ENCODE results near the gene ANGPTL2. TPM values are rescaled to one million over a fixed set of nuclear protein-coding genes. Genes with fewer than 3 reads are reported as not detected.
A peak's percentile ranks its signal among the peaks of the same experiment; 100 is the strongest.
"Not testable (repeated sequence)": the region's sequence is repeated elsewhere in the genome, so short reads cannot be mapped to it uniquely, and the experiment has no call there.

Gene ANGPTL2
- total RNA-seq (not detected), polyA plus RNA-seq (not detected)

- Histone ChIP-seq H3K27ac (ENCODE audit: low read depth, low read length) (no peak within 1 kb of the TSS), H3K4me1 (ENCODE audit: insufficient read depth, low read length) (peaks cover 6% of the 10 kb centered on the region), H3K36me3 (ENCODE audit: insufficient read depth, low read length) (no peaks in the 10 kb centered on the region), H3K27me3 (ENCODE audit: insufficient read depth, low read length) (no peaks in the 10 kb centered on the region), H3K4me3 (ENCODE audit: low read length in 2 of 2) (no peak within 1 kb of the TSS), H3K9me3 (ENCODE audit: control insufficient read depth in 1 of 2, low read length in 2 of 2) (no peaks in the 10 kb centered on the region)
- Mint-ChIP-seq H3K36me3 (peaks cover 0 to 8% of the 10 kb centered on the region in 2 donors), H3K27me3 (peaks cover 8 to 17% of the 10 kb centered on the region in 2 donors), H3K27ac (peak within 1 kb of the TSS in 3 of 7 donors; percentile 8 to 57 (median 8)), H3K4me3 (peak within 1 kb of the TSS in 2 of 8 donors; percentile 10 to 20), H3K4me1 (no peaks in the 10 kb centered on the region), H3K9me3 (no peaks in the 10 kb centered on the region)
- DNase-seq = no peak
- intact Hi-C loops (cut with micrococcal nuclease) = no loop called here
- POLR2A ChIA-PET (ENCODE audit: partially characterized antibody) = no interaction called here
- CTCF ChIA-PET (ENCODE audit: partially characterized antibody) = no interaction called here
Measured at GRCh38 chr9:127122176-127123063, at the start of gene ANGPTL2. Gene ANGPTL2 (minus strand): TSS chr9:127122635. CDS start chr9:127108731, 13,904 bp downstream.

- POLR2A ChIA-PET (ENCODE audit: partially characterized antibody); H3K9me3 Mint-ChIP-seq; H3K9me3 ChIP-seq (ENCODE audit: control insufficient read depth in 1 of 2, low read length in 2 of 2); H3K36me3 ChIP-seq (ENCODE audit: insufficient read depth, low read length); intact Hi-C loops (cut with micrococcal nuclease); CTCF ChIA-PET (ENCODE audit: partially characterized antibody); H3K27ac ChIP-seq (ENCODE audit: low read depth, low read length); DNase-seq; H3K4me1 ChIP-seq (ENCODE audit: insufficient read depth, low read length); H3K27me3 ChIP-seq (ENCODE audit: insufficient read depth, low read length); H3K27me3 Mint-ChIP-seq; H3K4me3 ChIP-seq (ENCODE audit: low read length in 2 of 2); H3K4me1 Mint-ChIP-seq; H3K4me3 Mint-ChIP-seq; H3K27ac Mint-ChIP-seq: not testable (repeated sequence)
- H3K36me3 Mint-ChIP-seq = peaks cover 4 to 31% of the 10 kb centered on the region in 2 donors
Measured at GRCh38 chr9:127171348-127171747, 48.9 kb upstream of the ANGPTL2 start.

GRCh38 chr9:127170652-127171051 is 48.2 kb upstream of the ANGPTL2 start:
- intact Hi-C loops (cut with micrococcal nuclease) = no loop called here
- H3K36me3 Mint-ChIP-seq = peaks cover 4 to 31% of the 10 kb centered on the region in 2 donors
- Histone ChIP-seq H3K36me3 (ENCODE audit: insufficient read depth, low read length) (no peaks in the 10 kb centered on the region), H3K27me3 (ENCODE audit: insufficient read depth, low read length) (no peaks in the 10 kb centered on the region), H3K27ac (ENCODE audit: low read depth, low read length) (no peak overlapping the region), H3K9me3 (ENCODE audit: control insufficient read depth in 1 of 2, low read length in 2 of 2) (no peaks in the 10 kb centered on the region), H3K4me3 (ENCODE audit: low read length in 2 of 2) (no peak overlapping the region), H3K4me1 (ENCODE audit: insufficient read depth, low read length) (no peaks in the 10 kb centered on the region)
- no peak overlapping the region for H3K27ac Mint-ChIP-seq
- CTCF ChIA-PET (ENCODE audit: partially characterized antibody) = no interaction called here
- H3K9me3 Mint-ChIP-seq = no peaks in the 10 kb centered on the region
- no peaks in the 10 kb centered on the region for H3K27me3 Mint-ChIP-seq
- DNase-seq = no peak
- no peak overlapping the region for H3K4me3 Mint-ChIP-seq
- H3K4me1 Mint-ChIP-seq = no peaks in the 10 kb centered on the region
- POLR2A ChIA-PET (ENCODE audit: partially characterized antibody) = no interaction called here

- Histone ChIP-seq H3K4me1 (ENCODE audit: insufficient read depth, low read length) (no peaks in the 10 kb centered on the region), H3K4me3 (ENCODE audit: low read length in 2 of 2) (no peak overlapping the region), H3K27ac (ENCODE audit: low read depth, low read length) (no peak overlapping the region), H3K9me3 (ENCODE audit: control insufficient read depth in 1 of 2, low read length in 2 of 2) (no peaks in the 10 kb centered on the region), H3K36me3 (ENCODE audit: insufficient read depth, low read length) (no peaks in the 10 kb centered on the region), H3K27me3 (ENCODE audit: insufficient read depth, low read length) (no peaks in the 10 kb centered on the region)
- intact Hi-C loops (cut with micrococcal nuclease) = no loop called here
- Mint-ChIP-seq H3K27ac (no peak overlapping the region), H3K4me1 (no peaks in the 10 kb centered on the region), H3K27me3 (no peaks in the 10 kb centered on the region), H3K4me3 (no peak overlapping the region), H3K9me3 (no peaks in the 10 kb centered on the region), H3K36me3 (peaks cover 3 to 31% of the 10 kb centered on the region in 2 donors)
- ChIA-PET CTCF (ENCODE audit: partially characterized antibody) (no interaction called here), POLR2A (ENCODE audit: partially characterized antibody) (no interaction called here)
- DNase-seq = no peak
Measured at GRCh38 chr9:127170103-127170502, 47.7 kb upstream of the ANGPTL2 start.

GRCh38 chr9:127169575-127169883 is 47.1 kb upstream of the ANGPTL2 start:
- DNase-seq = no peak
- Histone ChIP-seq H3K36me3 (ENCODE audit: insufficient read depth, low read length) (no peaks in the 10 kb centered on the region), H3K9me3 (ENCODE audit: control insufficient read depth in 1 of 2, low read length in 2 of 2) (no peaks in the 10 kb centered on the region), H3K4me1 (ENCODE audit: insufficient read depth, low read length) (no peaks in the 10 kb centered on the region), H3K27me3 (ENCODE audit: insufficient read depth, low read length) (no peaks in the 10 kb centered on the region), H3K27ac (ENCODE audit: low read depth, low read length) (no peak overlapping the region), H3K4me3 (ENCODE audit: low read length in 2 of 2) (no peak overlapping the region)
- Mint-ChIP-seq H3K4me3 (no peak overlapping the region), H3K4me1 (no peaks in the 10 kb centered on the region), H3K27ac (no peak overlapping the region), H3K27me3 (no peaks in the 10 kb centered on the region), H3K36me3 (peaks cover 2 to 31% of the 10 kb centered on the region in 2 donors), H3K9me3 (no peaks in the 10 kb centered on the region)
- intact Hi-C loops (cut with micrococcal nuclease) = loop anchor here (10.0 kb wide), 1 partner anchor 105 kb away; no protein-coding TSS in a partner anchor
- ChIA-PET CTCF (ENCODE audit: partially characterized antibody) (no interaction called here), POLR2A (ENCODE audit: partially characterized antibody) (no interaction called here)

- POLR2A ChIA-PET (ENCODE audit: partially characterized antibody) = no interaction called here
- DNase-seq = no peak
Measured at GRCh38 chr9:127168756-127169574, 46.5 kb upstream of the ANGPTL2 start.

GRCh38 chr9:127167560-127168326 is 45.3 kb upstream of the ANGPTL2 start:
- intact Hi-C loops (cut with micrococcal nuclease) = loop anchor here (10.0 kb wide), 1 partner anchor 103 kb away; no protein-coding TSS in a partner anchor

More at GRCh38 chr9:127168756-127169574, 46.5 kb upstream of the ANGPTL2 start:
- no peak overlapping the region for H3K4me3 ChIP-seq (ENCODE audit: low read length in 2 of 2)
- no peaks in the 10 kb centered on the region for H3K27me3 ChIP-seq (ENCODE audit: insufficient read depth, low read length)
- no peak overlapping the region for H3K27ac Mint-ChIP-seq
- no peaks in the 10 kb centered on the region for H3K9me3 Mint-ChIP-seq
- no peaks in the 10 kb centered on the region for H3K9me3 ChIP-seq (ENCODE audit: control insufficient read depth in 1 of 2, low read length in 2 of 2)
- intact Hi-C loops (cut with micrococcal nuclease) = loop anchor here (10.0 kb wide), 1 partner anchor 104 kb away; no protein-coding TSS in a partner anchor
- H3K4me1 ChIP-seq (ENCODE audit: insufficient read depth, low read length) = no peaks in the 10 kb centered on the region
- H3K4me3 Mint-ChIP-seq = no peak overlapping the region
- H3K27ac ChIP-seq (ENCODE audit: low read depth, low read length) = no peak overlapping the region
- H3K27me3 Mint-ChIP-seq = no peaks in the 10 kb centered on the region
- H3K36me3 ChIP-seq (ENCODE audit: insufficient read depth, low read length) = no peaks in the 10 kb centered on the region
- CTCF ChIA-PET (ENCODE audit: partially characterized antibody) = no interaction called here
- H3K36me3 Mint-ChIP-seq = peaks cover 2 to 27% of the 10 kb centered on the region in 2 donors
- peaks cover 0 to under 1% (median under 1%) of the 10 kb centered on the region in 4 donors for H3K4me1 Mint-ChIP-seq

More at GRCh38 chr9:127167560-127168326, 45.3 kb upstream of the ANGPTL2 start:
- POLR2A ChIA-PET (ENCODE audit: partially characterized antibody) = no interaction called here
- DNase-seq = no peak
- peak overlapping the region in 1 of 7 donors; percentile 29 for H3K27ac Mint-ChIP-seq
- H3K27ac ChIP-seq (ENCODE audit: low read depth, low read length) = no peak overlapping the region
- no peaks in the 10 kb centered on the region for H3K27me3 ChIP-seq (ENCODE audit: insufficient read depth, low read length)
- H3K36me3 Mint-ChIP-seq = peaks cover 0 to 27% of the 10 kb centered on the region in 2 donors
- CTCF ChIA-PET (ENCODE audit: partially characterized antibody) = no interaction called here
- H3K4me3 Mint-ChIP-seq = no peak overlapping the region
- no peaks in the 10 kb centered on the region for H3K36me3 ChIP-seq (ENCODE audit: insufficient read depth, low read length)
- peaks cover 2 to 13% (median 10%) of the 10 kb centered on the region in 4 donors for H3K4me1 Mint-ChIP-seq
- H3K4me3 ChIP-seq (ENCODE audit: low read length in 2 of 2) = no peak overlapping the region
- H3K9me3 ChIP-seq (ENCODE audit: control insufficient read depth in 1 of 2, low read length in 2 of 2) = no peaks in the 10 kb centered on the region
- H3K9me3 Mint-ChIP-seq = no peaks in the 10 kb centered on the region
- H3K27me3 Mint-ChIP-seq = no peaks in the 10 kb centered on the region
- H3K4me1 ChIP-seq (ENCODE audit: insufficient read depth, low read length) = peaks cover 10% of the 10 kb centered on the region
